ENCODE measurements around the gene RASSF1.

DNA sequence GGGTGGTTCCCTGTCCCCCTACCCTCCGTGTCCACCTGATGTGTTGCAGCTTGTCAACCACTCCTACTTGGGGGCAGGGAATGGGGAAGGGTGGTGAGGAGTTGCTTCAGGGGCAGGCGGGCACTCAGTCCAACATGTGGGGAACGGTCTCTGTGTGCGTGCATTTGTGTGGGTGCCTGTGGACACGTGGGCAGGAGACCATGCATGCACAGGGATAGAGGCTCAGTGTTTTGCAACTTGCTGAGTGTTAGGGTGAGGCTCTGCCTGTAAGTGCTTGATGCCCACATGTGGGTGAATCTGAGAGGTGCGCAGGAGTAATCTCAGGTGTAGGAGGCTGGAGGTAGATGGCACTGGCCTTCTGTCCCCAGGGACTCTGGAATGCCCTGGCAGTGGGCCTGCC, 43.1 kb upstream of the RASSF1 start:
- TF ChIP-seq GABPA (IDR thresholded peaks at IDR 0.05; ENCODE audit: low read depth, low read length), result no peak
- TF ChIP-seq GABPA (CRISPR knock-in tag; IDR thresholded peaks at IDR 0.05; ENCODE audit: low read depth), result no peak
- TF ChIP-seq NCOA2 (CRISPR knock-in tag; IDR thresholded peaks at IDR 0.05), result no peak
- no peak for TF ChIP-seq FOXK2 (IDR thresholded peaks at IDR 0.05)
- TF ChIP-seq PHF8 (CRISPR knock-in tag; IDR thresholded peaks at IDR 0.05), result no peak
- no peak for TF ChIP-seq JUNB (CRISPR knock-in tag; IDR thresholded peaks at IDR 0.05; ENCODE audit: borderline replicate concordance)
- no peak for TF ChIP-seq CTCF (CRISPR knock-in tag; IDR thresholded peaks at IDR 0.05)
- no peak for TF ChIP-seq ONECUT2 (CRISPR knock-in tag; IDR thresholded peaks at IDR 0.05)
- no peak for TF ChIP-seq ARID2 (CRISPR knock-in tag; IDR thresholded peaks at IDR 0.05; ENCODE audit: borderline replicate concordance)
- no peak for TF ChIP-seq UBTF (CRISPR knock-in tag; IDR thresholded peaks at IDR 0.05)
- no peak for TF ChIP-seq SMC3 (IDR thresholded peaks at IDR 0.05; ENCODE audit: low read length)
- no peak for TF ChIP-seq PTBP1 (IDR thresholded peaks at IDR 0.05; ENCODE audit: low read depth, low read length, poor library complexity, severe bottlenecking)
- no peak for TF ChIP-seq RARA (CRISPR knock-in tag; IDR thresholded peaks at IDR 0.05)
- TF ChIP-seq MAX (IDR thresholded peaks at IDR 0.05), result no peak
